Measurements from ENCODE around the gene PRRG4.
A peak's percentile ranks its signal among the peaks of the same experiment; 100 is the strongest.
"Not testable (repeated sequence)": the region's sequence is repeated elsewhere in the genome, so short reads cannot be mapped to it uniquely, and the experiment has no call there.

Gene PRRG4

DNA sequence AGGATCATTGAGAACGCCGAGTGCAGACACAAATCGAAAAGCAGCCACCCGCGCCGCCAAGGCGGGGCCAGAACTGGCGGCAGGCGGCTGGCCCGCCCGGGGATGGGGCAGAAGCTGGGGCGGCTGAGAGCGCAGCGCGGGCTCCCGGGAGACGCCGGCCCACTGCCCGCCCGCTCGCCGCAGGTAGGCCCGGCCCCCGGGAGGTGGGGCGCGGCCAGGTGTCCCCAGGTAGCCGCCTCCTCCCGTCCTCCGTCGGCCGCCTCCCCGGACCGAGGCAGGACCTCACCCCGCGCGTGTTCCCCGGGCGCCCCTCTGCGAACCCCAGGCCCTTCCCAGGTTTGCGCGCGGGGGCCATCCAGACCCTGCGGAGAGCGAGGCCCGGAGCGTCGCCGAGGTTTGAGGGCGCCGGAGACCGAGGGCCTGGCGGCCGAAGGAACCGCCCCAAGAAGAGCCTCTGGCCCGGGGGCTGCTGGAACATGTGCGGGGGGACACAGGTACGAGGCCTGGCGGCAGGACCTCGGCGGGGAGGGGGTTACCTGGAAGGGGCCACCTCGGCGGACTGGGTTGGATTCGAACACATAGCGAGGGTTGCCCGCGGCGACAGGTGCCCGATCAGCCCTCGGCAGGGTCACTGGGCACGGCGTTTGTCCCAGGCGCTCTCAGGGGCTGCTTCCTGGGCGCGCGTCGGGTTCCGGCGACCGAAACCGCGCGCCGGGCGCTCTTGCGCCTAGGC, at the start of gene PRRG4:
TSS of gene PRRG4 (plus strand) at position 248 of the 733 bp plus-strand sequence. CDS start 603 bp downstream, outside the sequence.
- H3K4me3 Mint-ChIP-seq, result peak within 1 kb of the TSS; percentile 90
- H3K36me3 Mint-ChIP-seq (ENCODE audit: low read depth), result no peaks in the 10 kb centered on the region
- H3K4me1 Mint-ChIP-seq (ENCODE audit: low read depth), result peaks cover 20% of the 10 kb centered on the region
- peak within 1 kb of the TSS; percentile 88 for H3K27ac Mint-ChIP-seq
- no peaks in the 10 kb centered on the region for H3K9me3 Mint-ChIP-seq
- peaks cover 46% of the 10 kb centered on the region for H3K27me3 Mint-ChIP-seq

DNA sequence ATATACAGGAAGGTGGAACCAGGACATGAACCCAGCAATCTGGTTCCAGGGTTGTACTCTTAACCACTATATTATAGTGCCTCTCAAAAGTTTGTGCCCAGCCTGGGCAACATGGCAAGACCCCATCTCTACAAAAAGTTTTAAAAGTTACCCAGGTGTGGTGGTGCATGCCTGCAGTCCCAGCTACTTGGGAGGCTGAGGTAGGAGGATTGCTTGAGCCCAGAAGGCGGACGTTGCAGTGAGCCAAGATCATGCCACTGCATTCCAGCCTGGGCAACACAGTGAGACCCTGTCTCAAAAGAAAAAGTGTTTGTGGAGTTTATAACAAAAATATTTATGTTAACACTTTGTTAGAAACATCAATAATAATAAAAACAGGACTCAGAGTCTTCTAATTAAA, 48.9 kb upstream of the PRRG4 start:
- H3K27me3 Mint-ChIP-seq, result not testable (repeated sequence)

DNA sequence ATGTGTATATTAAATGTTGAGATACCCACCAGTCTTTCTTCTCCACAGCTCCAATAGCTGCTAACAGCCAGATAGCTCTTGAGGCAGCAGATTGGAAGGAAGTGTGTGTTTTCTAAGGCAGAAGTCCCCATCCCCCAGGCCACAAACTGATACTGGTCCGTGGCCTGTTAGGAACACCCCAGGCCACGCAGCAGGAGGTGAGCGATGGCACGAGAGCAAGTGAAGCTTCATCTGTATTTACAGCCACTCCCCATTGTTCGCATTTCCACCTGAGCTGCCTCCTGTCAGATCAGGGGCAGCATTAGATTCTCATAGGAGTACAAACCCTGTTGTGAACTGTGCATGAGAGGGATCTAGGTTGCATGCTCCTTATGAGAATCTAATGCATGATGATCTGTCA, 48.0 kb upstream of the PRRG4 start:
- Mint-ChIP-seq H3K27ac (no peak overlapping the region), H3K36me3 (ENCODE audit: low read depth) (no peaks in the 10 kb centered on the region), H3K4me1 (ENCODE audit: low read depth) (peaks cover 5% of the 10 kb centered on the region), H3K27me3 (no peaks in the 10 kb centered on the region), H3K4me3 (no peak overlapping the region), H3K9me3 (no peaks in the 10 kb centered on the region)

More for the DNA sequence above, 48.9 kb upstream of the PRRG4 start:
- H3K4me1 Mint-ChIP-seq (ENCODE audit: low read depth), result peaks cover 12% of the 10 kb centered on the region
- H3K4me3 Mint-ChIP-seq; H3K9me3 Mint-ChIP-seq; H3K36me3 Mint-ChIP-seq (ENCODE audit: low read depth); H3K27ac Mint-ChIP-seq: not testable (repeated sequence)

DNA sequence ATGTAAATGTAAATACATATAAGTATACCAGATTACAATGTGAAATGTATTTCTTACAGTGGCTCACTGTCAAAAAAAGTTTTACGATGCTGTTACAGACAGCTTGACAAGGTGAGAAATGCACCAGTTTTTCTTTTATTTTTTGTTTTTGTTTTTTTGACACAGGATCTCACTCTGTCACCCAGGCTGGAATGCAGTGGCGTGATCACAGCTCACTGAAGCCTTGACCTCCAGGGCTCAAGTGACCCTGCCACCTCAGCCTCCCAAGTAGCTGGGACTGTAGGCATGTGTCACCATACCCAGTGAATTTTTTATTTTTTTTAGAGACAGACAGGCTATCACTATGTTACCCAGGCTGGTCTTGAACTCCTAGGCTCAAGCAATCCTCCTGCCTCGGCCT, 44.5 kb upstream of the PRRG4 start:
- H3K27ac Mint-ChIP-seq, result no peak overlapping the region
- H3K4me3 Mint-ChIP-seq, result no peak overlapping the region
- peaks cover 7% of the 10 kb centered on the region for H3K27me3 Mint-ChIP-seq
- no peaks in the 10 kb centered on the region for H3K4me1 Mint-ChIP-seq (ENCODE audit: low read depth)
- no peaks in the 10 kb centered on the region for H3K36me3 Mint-ChIP-seq (ENCODE audit: low read depth)
- no peaks in the 10 kb centered on the region for H3K9me3 Mint-ChIP-seq

DNA sequence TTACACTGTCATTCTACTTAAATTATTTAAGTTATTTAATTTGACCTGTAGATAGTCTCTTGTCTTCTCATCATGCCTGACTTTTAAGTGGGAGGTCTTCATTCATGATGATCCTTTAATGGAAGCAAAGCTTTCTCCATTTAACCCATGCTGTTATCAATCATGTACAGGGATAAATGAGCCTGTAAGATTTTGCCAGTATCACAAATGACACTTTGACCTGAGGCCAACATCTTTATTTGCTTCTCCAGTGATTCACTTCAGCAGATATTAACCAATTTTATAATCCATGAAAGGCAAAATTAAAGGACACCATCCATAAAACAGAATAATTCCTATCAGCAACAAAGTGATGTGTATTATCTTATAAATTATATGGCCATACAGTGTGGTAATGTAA, 42.9 kb upstream of the PRRG4 start:
- no peak overlapping the region for H3K27ac Mint-ChIP-seq
- H3K36me3 Mint-ChIP-seq (ENCODE audit: low read depth), result no peaks in the 10 kb centered on the region
- H3K4me3 Mint-ChIP-seq, result no peak overlapping the region
- H3K9me3 Mint-ChIP-seq, result no peaks in the 10 kb centered on the region
- H3K4me1 Mint-ChIP-seq (ENCODE audit: low read depth), result no peaks in the 10 kb centered on the region
- peaks cover 13% of the 10 kb centered on the region for H3K27me3 Mint-ChIP-seq

DNA sequence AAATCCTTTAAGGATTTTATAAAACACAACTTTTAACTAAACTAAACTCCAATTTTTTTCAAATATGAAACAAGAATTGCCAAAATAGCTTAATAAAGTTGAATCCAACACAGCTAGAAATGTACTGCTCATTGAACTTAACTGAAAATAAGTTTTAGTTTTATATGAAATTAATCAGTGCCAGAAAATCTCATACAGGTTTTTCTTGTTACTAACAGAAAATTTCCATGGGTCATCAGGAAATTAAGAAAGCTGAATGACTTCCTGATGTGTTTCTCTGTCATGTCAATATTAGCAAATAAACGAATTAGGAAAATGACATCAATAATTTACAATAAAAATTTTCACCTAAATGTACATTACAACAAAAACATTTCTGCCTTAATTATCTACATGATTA, 38.8 kb upstream of the PRRG4 start:
- Mint-ChIP-seq H3K27ac (no peak overlapping the region), H3K27me3 (peaks cover 20% of the 10 kb centered on the region), H3K4me3 (no peak overlapping the region), H3K9me3 (no peaks in the 10 kb centered on the region), H3K36me3 (ENCODE audit: low read depth) (no peaks in the 10 kb centered on the region), H3K4me1 (ENCODE audit: low read depth) (peaks cover 11% of the 10 kb centered on the region)

DNA sequence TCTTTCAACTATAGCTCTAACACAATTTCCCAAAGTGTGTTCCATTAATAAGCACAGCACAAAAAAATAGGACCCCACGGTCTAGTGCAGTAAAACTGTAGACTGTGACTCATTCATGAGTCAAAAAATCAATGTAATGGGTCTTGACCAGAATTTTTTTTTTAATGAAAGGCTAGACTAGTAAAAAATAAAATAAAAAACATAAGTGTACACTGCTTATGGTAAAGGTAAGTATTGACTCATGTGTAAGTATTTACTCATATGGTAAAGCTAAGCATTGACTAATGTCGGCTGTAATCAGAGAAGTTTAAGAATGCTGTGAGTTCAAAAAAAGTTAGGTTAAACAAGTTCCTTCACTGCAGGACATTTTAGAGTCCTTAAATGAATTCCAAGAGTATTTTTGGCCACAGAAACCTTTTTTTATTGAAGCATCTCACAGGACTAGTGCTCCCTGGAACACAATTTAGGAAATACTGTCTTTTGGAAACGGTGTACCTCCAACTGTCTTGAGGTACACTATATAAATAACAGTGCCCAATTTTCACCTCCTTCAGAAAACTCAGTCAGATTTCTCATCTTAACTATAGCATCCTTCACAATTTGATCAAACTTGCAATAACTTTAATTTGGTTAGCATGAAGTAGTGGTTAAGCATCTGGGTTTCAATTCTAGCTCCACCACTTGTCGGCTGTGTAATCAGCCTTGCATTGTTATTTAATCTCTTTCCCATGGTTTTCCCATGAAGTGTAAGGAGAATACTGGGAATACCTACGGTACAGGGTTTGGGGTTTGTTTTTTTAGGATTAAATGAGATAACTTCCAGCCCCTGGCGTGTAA, 37.4 kb upstream of the PRRG4 start:
- Mint-ChIP-seq H3K9me3 (no peaks in the 10 kb centered on the region), H3K27ac (no peak overlapping the region), H3K27me3 (peaks cover 20% of the 10 kb centered on the region), H3K4me1 (ENCODE audit: low read depth) (peaks cover 11% of the 10 kb centered on the region), H3K4me3 (no peak overlapping the region), H3K36me3 (ENCODE audit: low read depth) (no peaks in the 10 kb centered on the region)

DNA sequence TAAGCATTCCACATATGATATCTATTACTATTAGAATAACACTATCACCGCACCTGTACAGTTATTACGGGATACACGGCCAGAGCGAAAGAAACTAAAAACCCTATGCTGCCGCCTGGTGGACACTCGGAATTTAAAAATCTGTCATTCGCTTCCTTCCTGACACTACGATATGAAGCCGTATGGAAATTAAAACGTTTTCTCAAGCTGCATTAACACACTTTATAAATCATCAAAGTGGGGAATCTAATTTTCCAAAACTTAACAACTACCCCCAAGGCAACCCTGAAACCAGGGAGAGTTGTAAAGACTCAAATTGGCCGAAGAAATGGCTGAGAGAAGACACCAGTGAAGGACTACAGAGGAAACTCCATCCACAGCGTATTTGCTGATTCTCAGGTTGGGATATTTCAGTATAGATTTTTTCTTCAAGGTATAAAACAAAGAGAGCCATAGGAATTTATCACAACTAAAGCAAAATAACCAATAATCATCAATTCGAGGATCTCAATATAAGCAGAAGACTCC, 36.7 kb upstream of the PRRG4 start:
- H3K36me3 Mint-ChIP-seq (ENCODE audit: low read depth), result no peaks in the 10 kb centered on the region
- no peak overlapping the region for H3K4me3 Mint-ChIP-seq
- H3K9me3 Mint-ChIP-seq, result no peaks in the 10 kb centered on the region
- H3K27me3 Mint-ChIP-seq, result peaks cover 20% of the 10 kb centered on the region
- H3K4me1 Mint-ChIP-seq (ENCODE audit: low read depth), result peaks cover 11% of the 10 kb centered on the region
- no peak overlapping the region for H3K27ac Mint-ChIP-seq

DNA sequence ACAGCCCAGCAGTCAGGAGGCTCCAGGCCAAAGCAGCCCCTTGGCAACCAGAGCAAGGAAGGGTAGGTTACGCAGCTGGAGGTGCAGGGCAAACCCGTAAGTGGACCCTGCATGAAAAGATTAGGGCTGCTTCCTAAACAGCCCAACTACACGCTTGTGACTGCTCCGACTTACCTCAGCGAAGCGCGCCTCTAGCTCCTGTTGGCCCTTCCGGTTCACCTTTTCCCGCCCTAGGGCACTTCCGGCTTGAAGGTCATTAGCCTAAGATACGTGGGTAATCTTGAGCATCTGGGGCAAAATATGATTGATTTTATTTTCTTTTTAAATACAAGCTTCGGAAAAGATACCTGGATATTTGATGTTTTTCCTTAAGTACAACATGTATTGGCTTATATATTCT, 35.3 kb upstream of the PRRG4 start, which contains the start of gene CCDC73:
TSS of gene CCDC73 (minus strand) at position 224 of the 400 bp plus-strand sequence. CDS start 34,419 bp downstream, outside the sequence.
- Mint-ChIP-seq H3K36me3 (ENCODE audit: low read depth) (no peaks in the 10 kb centered on the region), H3K27me3 (peaks cover 12% of the 10 kb centered on the region), H3K27ac (no peak within 1 kb of the TSS), H3K4me3 (no peak within 1 kb of the TSS), H3K9me3 (no peaks in the 10 kb centered on the region), H3K4me1 (ENCODE audit: low read depth) (peaks cover 11% of the 10 kb centered on the region)

DNA sequence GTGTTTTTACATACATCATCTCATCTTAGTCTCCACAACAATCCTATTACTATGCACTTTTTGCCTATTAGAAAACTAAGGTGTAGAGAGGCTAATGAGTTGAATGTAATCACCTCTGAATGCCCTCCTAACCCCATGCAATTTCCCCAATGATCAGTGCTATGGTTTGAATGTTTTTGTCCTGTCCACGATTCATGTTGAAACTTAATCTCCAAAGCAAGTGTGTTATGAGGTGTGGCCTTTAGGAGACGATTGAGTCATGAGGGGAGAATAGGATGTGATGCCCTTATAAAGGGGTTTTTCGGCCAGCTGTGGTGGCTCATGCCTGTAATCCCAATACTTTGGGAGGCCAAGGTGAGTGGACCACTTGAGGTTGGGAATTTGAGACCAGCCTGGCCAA, 33.3 kb upstream of the PRRG4 start:
- peaks cover 11% of the 10 kb centered on the region for H3K4me1 Mint-ChIP-seq (ENCODE audit: low read depth)

DNA sequence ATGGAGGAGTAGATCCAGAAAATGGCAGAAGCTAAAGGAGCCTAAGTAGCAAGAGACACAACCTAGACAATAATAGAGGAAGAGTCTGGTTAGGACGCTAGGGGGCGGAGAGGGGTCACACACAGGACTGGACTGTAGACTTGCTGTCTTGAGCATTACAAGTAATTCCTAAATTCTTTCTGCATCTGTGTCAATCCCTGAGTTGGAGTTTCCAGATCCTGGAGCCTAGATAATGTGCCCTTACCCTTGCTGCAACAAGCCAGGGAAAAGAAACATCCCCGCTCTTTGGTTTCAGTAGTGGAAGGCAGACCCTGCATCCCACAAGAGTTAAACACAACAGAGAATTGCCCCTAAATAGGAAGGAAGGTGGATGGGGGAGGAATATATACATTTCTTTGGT, 20.4 kb upstream of the PRRG4 start:
- no peaks in the 10 kb centered on the region for H3K4me1 Mint-ChIP-seq (ENCODE audit: low read depth)
- no peaks in the 10 kb centered on the region for H3K27me3 Mint-ChIP-seq
- no peaks in the 10 kb centered on the region for H3K9me3 Mint-ChIP-seq
- H3K4me3 Mint-ChIP-seq, result no peak overlapping the region
- H3K27ac Mint-ChIP-seq, result no peak overlapping the region
- H3K36me3 Mint-ChIP-seq (ENCODE audit: low read depth), result no peaks in the 10 kb centered on the region

More for the DNA sequence above, 33.3 kb upstream of the PRRG4 start:
- Mint-ChIP-seq H3K9me3 (no peaks in the 10 kb centered on the region), H3K36me3 (ENCODE audit: low read depth) (no peaks in the 10 kb centered on the region), H3K27me3 (peaks cover 11% of the 10 kb centered on the region), H3K27ac (no peak overlapping the region), H3K4me3 (no peak overlapping the region)

DNA sequence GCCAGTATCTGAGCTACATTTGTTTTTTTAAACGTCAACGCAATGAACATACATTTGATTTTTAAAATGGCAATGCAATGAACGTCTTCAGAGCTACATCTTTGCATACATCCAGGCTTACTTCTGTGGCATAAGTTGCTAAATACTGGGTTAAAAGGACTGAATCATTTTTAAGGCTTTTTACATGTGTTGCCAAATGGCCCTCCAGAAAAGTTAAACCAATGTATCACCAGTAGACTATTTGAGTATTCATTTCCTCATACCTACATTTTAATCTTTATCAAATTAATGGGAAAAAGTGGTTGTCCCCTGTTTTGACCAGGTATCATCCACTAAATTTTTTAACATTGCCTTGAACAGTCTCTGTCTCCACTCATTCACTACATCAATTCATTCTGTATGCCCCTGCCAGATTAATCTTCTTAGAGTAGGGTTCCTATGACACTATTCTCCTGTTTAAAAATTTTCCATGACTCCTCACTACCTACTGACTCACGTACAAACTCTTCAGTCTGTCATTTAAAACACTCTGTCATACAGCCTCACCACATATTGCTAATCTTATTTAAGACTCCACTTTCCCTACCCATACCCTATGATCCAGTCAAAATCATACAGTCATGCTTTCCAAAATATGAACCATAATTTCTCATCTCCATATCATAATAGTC, 12.4 kb upstream of the PRRG4 start:
- Mint-ChIP-seq H3K4me1 (ENCODE audit: low read depth) (peaks cover 26% of the 10 kb centered on the region), H3K27ac (no peak overlapping the region), H3K27me3 (peaks cover 5% of the 10 kb centered on the region), H3K4me3 (no peak overlapping the region), H3K36me3 (ENCODE audit: low read depth) (no peaks in the 10 kb centered on the region), H3K9me3 (no peaks in the 10 kb centered on the region)

DNA sequence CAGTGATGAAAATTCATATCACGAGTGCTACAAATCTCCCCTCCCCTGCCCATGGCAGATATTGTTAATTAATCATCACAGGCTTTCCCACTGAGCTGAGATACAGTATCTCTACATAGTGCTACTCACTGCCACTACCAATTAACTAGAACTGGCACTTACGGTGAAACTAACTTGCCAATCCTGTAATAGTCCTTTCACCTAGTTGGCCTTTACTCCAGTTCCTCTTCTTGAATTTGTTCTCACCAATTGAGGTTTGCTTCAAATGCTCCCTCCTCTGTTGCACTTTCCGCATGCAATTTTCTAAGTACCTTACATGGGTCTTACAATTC, 11.9 kb upstream of the PRRG4 start:
- Mint-ChIP-seq H3K27me3 (peaks cover 5% of the 10 kb centered on the region), H3K9me3 (no peaks in the 10 kb centered on the region), H3K4me3 (no peak overlapping the region), H3K27ac (no peak overlapping the region), H3K36me3 (ENCODE audit: low read depth) (no peaks in the 10 kb centered on the region), H3K4me1 (ENCODE audit: low read depth) (peaks cover 29% of the 10 kb centered on the region)

DNA sequence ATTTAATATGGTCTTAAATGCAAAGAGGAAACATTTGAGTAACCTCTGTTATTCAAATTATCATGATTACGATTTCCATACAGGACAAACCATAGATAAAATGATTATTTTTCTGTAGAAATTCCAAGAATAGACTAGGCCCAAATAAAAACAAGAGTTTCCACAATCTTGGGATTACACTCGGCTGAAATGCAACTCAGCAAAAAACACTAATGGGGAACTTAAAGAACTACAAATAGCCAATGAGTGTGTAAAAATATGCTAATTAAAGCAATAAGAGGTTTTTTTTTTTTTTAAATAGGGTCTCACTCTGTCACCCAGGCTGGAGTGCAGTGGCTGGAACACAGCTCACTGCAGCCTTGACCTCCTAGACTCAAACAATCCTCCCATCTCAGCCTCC, 10.5 kb upstream of the PRRG4 start:
- Mint-ChIP-seq H3K4me3 (no peak overlapping the region), H3K4me1 (ENCODE audit: low read depth) (peaks cover 29% of the 10 kb centered on the region), H3K27ac (no peak overlapping the region), H3K36me3 (ENCODE audit: low read depth) (no peaks in the 10 kb centered on the region), H3K9me3 (no peaks in the 10 kb centered on the region), H3K27me3 (peaks cover 5% of the 10 kb centered on the region)

DNA sequence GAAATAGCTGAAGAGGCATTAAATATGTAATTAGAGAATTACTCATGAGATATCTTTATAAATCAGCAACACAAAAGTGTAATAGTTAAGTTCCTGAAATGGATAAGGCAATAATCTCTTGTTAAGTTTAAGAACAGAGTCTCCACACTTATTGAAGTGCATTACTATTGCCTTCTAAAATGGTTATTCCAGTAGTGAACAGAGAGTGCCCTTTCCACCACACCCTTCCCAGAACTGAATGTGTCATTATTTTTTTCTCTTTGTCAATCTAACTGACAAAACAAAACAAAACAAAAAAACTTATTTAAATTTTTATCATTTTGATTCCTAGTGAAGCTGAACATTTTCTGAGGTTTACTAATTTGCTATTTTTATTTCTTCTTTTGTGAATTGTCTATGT, 9.2 kb upstream of the PRRG4 start:
- Mint-ChIP-seq H3K4me3 (no peak overlapping the region), H3K36me3 (ENCODE audit: low read depth) (no peaks in the 10 kb centered on the region), H3K4me1 (ENCODE audit: low read depth) (peaks cover 29% of the 10 kb centered on the region), H3K9me3 (no peaks in the 10 kb centered on the region), H3K27ac (peak overlapping the region; percentile 16), H3K27me3 (peaks cover 5% of the 10 kb centered on the region)

Data from stimulated activated naive CD8-positive, alpha-beta T cell treated with anti-CD3 and anti-CD28 coated beads, Interleukin-15, Interleukin-2, amounts not matched to agents 100 ng/mL and 50 ng/mL, for 24 hours (primary cell).